Common myeloid progenitor, CD34-positive (primary cell): ENCODE measurements around the gene GARIN3.

Experiments used
- CTCF ChIA-PET: fragments of 350-600 bp; sonication (Branson Sonifier 250); formaldehyde crosslinking; loops from one replicate; lab custom pipeline; 2021; ENCODE audit warnings: antibody characterized with exemption; lab: Charles Lee
- POLR2A ChIA-PET: fragments of 350-600 bp; sonication (Branson Sonifier 250); formaldehyde crosslinking; loops from one replicate; lab custom pipeline; 2021; ENCODE audit warnings: antibody characterized with exemption; lab: Charles Lee
- DNase-seq, 3 donors: peaks; one replicate each; pipeline versions ENCODE4 v3.0.0 to v3.0.0-alpha.2; 2013
- H3K27ac ChIP-seq, 2 experiments: 1 replicate in 1 of 2; 2 replicates in 1 of 2; pipeline ENCODE4 v1.7.0; 2013; ENCODE audit warnings: inconsistent platforms in 2 of 2, low read length in 2 of 2, mild to moderate bottlenecking in 2 of 2, low read depth in 1 of 2, moderate library complexity in 1 of 2; ENCODE audit not compliant: severe bottlenecking in 2 of 2, insufficient read depth in 1 of 2, poor library complexity in 1 of 2
- H3K27me3 ChIP-seq, 5 experiments: replicated peaks in 2 of 5; 1 replicate in 3 of 5; 2 replicates in 2 of 5; pipeline versions ENCODE4 v1.6.1 to v1.7.0; 2013; ENCODE audit warnings: low read length in 4 of 5, mild to moderate bottlenecking in 2 of 5, moderate library complexity in 2 of 5, inconsistent platforms in 1 of 5; ENCODE audit not compliant: insufficient read depth in 5 of 5, control insufficient read depth in 4 of 5
- H3K36me3 ChIP-seq, 4 experiments: 1 replicate in 2 of 4; 2 replicates in 2 of 4; pipeline versions ENCODE4 v1.6.1 to v1.7.0; 2013; ENCODE audit warnings: low read length in 3 of 4, control low read depth in 1 of 4, mild to moderate bottlenecking in 1 of 4; ENCODE audit not compliant: control insufficient read depth in 4 of 4, insufficient read depth in 4 of 4
- H3K4me1 ChIP-seq, 4 experiments: 1 replicate in 3 of 4; 2 replicates in 1 of 4; pipeline versions ENCODE4 v1.6.1 to v1.7.1; 2013; ENCODE audit warnings: low read length in 3 of 4, mild to moderate bottlenecking in 3 of 4, control low read depth in 1 of 4, inconsistent platforms in 1 of 4, moderate library complexity in 1 of 4; ENCODE audit not compliant: control insufficient read depth in 4 of 4, insufficient read depth in 4 of 4; ENCODE audit errors: control extremely low read depth in 1 of 4
- H3K4me3 ChIP-seq, 7 experiments: 1 replicate in 4 of 7; 2 replicates in 3 of 7; pipeline versions ENCODE4 v1.5.1 to v1.7.0; 2013; ENCODE audit warnings: mild to moderate bottlenecking in 7 of 7, low read length in 6 of 7, moderate library complexity in 6 of 7, inconsistent platforms in 2 of 7, low read depth in 2 of 7, control low read depth in 1 of 7; ENCODE audit not compliant: insufficient read depth in 4 of 7, control insufficient read depth in 1 of 7; ENCODE audit errors: extremely low read depth in 1 of 7
- H3K9me3 ChIP-seq, 5 experiments: 1 replicate in 4 of 5; 2 replicates in 1 of 5; pipeline versions ENCODE4 v1.6.1 to v1.7.1; 2013; ENCODE audit warnings: low read length in 4 of 5, mild to moderate bottlenecking in 2 of 5, inconsistent platforms in 1 of 5, low read depth in 1 of 5, moderate library complexity in 1 of 5; ENCODE audit not compliant: control insufficient read depth in 4 of 5, insufficient read depth in 2 of 5; ENCODE audit errors: control extremely low read depth in 1 of 5
- WGBS: methylation state at CpG from one replicate; pipeline ENCODE4 v1.1.5; 2013; ENCODE audit not compliant: insufficient coverage; 5-methylcytosine and 5-hydroxymethylcytosine counted together

Gene GARIN3

GRCh38 chr5:157161996-157162395 is 4.1 kb downstream of the GARIN3 start:
- no peaks in the 10 kb centered on the region for H3K27me3 ChIP-seq
- no peak for DNase-seq
- H3K4me3 ChIP-seq, result no peak overlapping the region
- ChIA-PET POLR2A (no interaction called here), CTCF (interaction anchor here (3.5 kb wide), 1 partner anchor 14 kb away, joined by 13 read pairs; no protein-coding TSS in a partner anchor)
- H3K9me3 ChIP-seq, result no peaks in the 10 kb centered on the region
- no peaks in the 10 kb centered on the region for H3K36me3 ChIP-seq
- no peaks in the 10 kb centered on the region for H3K4me1 ChIP-seq
- no peak overlapping the region for H3K27ac ChIP-seq
- 93% methylated on average over 6 of the region's 6 CpGs for whole genome bisulfite sequencing

GRCh38 chr5:157160001-157160400 is 6.1 kb downstream of the GARIN3 start:
- Histone ChIP-seq H3K4me3 (no peak overlapping the region), H3K27me3 (no peaks in the 10 kb centered on the region), H3K4me1 (no peaks in the 10 kb centered on the region), H3K36me3 (no peaks in the 10 kb centered on the region), H3K9me3 (no peaks in the 10 kb centered on the region), H3K27ac (no peak overlapping the region)
- 100% methylated on average over 4 of the region's 4 CpGs for WGBS
- ChIA-PET CTCF (no interaction called here), POLR2A (no interaction called here)
- no peak for DNase-seq

- WGBS, result 91% methylated on average over 4 of the region's 6 CpGs
- Histone ChIP-seq H3K9me3 (no peaks in the 10 kb centered on the region), H3K4me1 (no peaks in the 10 kb centered on the region), H3K27me3 (no peaks in the 10 kb centered on the region), H3K27ac (no peak overlapping the region), H3K36me3 (no peaks in the 10 kb centered on the region), H3K4me3 (no peak overlapping the region)
- ChIA-PET POLR2A (no interaction called here), CTCF (interaction anchor here (2.3 kb wide), 1 partner anchor 10 kb away, joined by 9 read pairs; no protein-coding TSS in a partner anchor)
- peak in 1 of 3 donors; percentile 28 for DNase-seq
These were observed 6.8 kb downstream of the GARIN3 start for GRCh38 chr5:157159209-157159751.

GRCh38 chr5:157157293-157157891 is 8.7 kb downstream of the GARIN3 start:
- Histone ChIP-seq H3K36me3 (no peaks in the 10 kb centered on the region), H3K4me3 (no peak overlapping the region), H3K27me3 (no peaks in the 10 kb centered on the region), H3K4me1 (no peaks in the 10 kb centered on the region), H3K9me3 (no peaks in the 10 kb centered on the region), H3K27ac (no peak overlapping the region)
- no CpG with 5 or more reads among the region's 1 CpG for WGBS
- ChIA-PET CTCF (interaction anchor here (0.9 to 2.3 kb wide), 2 partner anchors 9 to 95 kb away, joined by 3 to 9 read pairs; no protein-coding TSS in a partner anchor), POLR2A (interaction anchor here (0.7 kb wide), 1 partner anchor 63 kb away, joined by 3 read pairs; no protein-coding TSS in a partner anchor)
- DNase-seq, result no peak

- POLR2A ChIA-PET, result no interaction called here
- WGBS, result 93% methylated on average over 2 of the region's 3 CpGs
- no peak overlapping the region for H3K27ac ChIP-seq
- H3K4me1 ChIP-seq, result no peaks in the 10 kb centered on the region
- CTCF ChIA-PET, result interaction anchor here (0.8 to 1.6 kb wide), 5 partner anchors 11 to 162 kb away, joined by 3 to 5 read pairs (median 3); partner anchors contain the start of gene GARIN3
- no peaks in the 10 kb centered on the region for H3K36me3 ChIP-seq
- H3K4me3 ChIP-seq, result no peak overlapping the region
- no peaks in the 10 kb centered on the region for H3K27me3 ChIP-seq
- no peaks in the 10 kb centered on the region for H3K9me3 ChIP-seq
- DNase-seq, result no peak
These were observed 10.8 kb downstream of the GARIN3 start for GRCh38 chr5:157155297-157155696.

- Histone ChIP-seq H3K27me3 (no peaks in the 10 kb centered on the region), H3K27ac (no peak overlapping the region), H3K4me1 (peaks cover 0 to 3% (median under 1%) of the 10 kb centered on the region in 4 experiments), H3K9me3 (no peaks in the 10 kb centered on the region), H3K4me3 (no peak overlapping the region), H3K36me3 (no peaks in the 10 kb centered on the region)
- CTCF ChIA-PET, result interaction anchor here (4.4 kb wide), 1 partner anchor 164 kb away, joined by 39 read pairs; no protein-coding TSS in a partner anchor
- WGBS, result 94% methylated on average over 3 of the region's 3 CpGs
- DNase-seq, result no peak
- POLR2A ChIA-PET, result no interaction called here
These were observed 15.1 kb downstream of the GARIN3 start for GRCh38 chr5:157150995-157151394.
